ENCODE data around the gene CASKIN1.

Gene CASKIN1

DNA sequence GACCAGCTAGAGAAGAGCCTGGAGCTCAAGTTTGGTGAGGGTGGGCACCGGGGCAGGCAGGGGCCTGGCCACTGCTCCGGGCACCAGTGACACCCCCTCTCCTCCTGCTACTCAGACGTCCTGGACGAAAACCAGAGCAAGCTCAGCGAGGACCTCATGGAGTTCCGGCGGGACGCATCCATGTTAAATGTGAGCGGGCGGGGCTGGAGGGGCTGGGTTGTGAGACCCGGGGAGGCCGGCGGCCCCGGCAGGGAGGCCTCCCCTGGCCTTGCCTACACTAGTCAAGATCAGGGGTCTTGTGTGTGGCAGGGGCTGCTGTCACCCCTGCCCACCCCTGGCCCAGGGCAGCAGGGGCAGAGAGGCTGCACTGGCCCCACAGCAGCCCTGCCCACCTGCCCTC, 23.0 kb downstream of the CASKIN1 start:
- DNase-seq: no peak

DNA sequence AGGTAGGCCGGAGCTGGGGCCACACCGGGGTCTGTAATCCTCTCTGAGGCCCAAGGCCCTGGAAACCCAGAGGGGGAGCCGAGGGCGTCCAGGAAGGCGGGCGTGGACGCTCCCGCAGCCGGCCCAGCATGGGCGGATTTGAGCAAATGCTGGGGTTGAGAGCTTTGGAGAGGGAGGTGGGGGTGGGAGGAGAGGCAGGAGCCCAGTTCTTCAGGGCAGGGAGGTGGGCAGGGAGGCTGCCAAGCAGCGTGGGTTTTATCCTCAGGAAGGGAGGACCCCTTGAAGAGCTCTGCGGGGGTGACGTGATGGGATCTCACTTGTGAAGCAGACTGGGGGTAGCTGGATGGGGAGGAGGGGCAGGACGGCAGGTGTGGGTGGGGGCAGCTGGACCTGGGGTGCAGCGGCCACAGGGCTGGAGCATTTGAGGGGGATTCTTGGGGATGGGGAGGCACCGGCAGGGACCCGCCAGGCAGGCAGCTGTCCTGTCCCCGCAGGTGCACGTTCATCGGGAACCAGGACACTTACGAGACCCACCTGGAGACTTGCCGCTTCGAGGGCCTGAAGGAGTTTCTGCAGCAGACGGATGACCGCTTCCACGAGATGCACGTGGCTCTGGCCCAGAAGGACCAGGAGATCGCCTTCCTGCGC, 23.6 kb downstream of the CASKIN1 start:
- DNase-seq: no peak

DNA sequence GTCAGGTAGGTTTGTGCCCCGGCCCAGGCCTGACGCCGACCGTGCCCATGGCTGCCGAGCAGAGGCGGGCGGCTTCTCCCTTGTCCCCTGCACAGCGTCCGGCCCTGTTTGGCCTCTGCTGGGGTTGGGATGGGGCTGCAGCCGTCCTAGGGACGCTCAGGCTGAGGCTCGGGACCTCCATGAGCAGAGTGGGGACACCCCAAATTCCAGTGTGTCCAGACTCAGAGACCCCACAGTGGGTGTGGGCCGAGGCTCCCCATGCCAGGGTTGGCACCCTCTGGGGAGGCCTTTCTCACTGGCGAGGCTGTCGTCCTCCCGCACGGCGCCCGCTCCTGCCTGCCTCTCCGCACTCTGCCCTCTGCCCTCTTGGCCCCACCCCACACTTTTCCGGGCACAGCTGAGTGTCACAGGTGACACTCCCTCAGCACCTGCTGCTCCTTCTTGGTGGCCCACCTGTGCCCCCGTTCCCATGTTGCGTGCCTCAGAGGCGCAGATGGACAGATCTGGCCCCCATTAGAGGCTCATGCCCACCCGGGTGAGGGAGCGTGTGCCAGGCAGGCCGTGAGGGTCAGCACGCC, 24.7 kb downstream of the CASKIN1 start:
- no peak for DNase-seq

DNA sequence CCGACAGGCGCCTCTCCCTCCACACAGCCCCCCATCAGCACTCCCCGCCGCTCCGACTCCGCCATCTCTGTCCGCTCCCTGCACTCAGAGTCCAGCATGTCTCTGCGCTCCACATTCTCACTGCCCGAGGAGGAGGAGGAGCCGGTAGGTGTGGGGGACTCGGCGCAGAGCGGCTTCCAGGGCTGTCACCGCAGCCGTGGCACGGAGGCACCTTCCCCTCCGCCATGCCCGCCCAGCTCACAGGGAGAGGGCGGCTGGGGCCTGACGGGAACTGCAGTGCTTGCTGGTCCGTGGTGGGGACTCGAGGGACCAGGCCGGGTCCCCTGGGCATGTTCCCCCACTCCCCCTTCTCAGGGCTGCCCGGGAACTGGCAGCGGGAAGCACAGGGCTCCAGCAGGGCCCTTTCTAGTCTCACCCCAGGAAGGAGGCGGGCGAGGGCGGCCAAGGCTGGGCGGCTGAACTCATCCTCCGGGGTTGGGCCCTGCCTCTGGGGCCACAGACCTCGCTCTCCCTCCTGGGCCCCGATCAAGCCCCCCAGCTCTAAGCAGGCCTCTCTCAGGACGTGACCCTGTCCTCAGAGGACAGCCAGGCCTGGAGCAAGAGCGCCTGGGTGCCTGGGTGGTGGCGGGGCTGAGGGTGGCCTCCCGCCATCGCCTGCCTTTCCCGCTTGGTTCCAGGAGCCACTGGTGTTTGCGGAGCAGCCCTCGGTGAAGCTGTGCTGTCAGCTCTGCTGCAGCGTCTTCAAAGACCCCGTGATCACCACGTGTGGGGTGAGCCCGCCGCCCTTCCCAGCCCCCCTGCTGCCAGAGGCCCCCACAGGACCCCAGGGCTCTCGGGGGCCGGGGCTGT, 25.6 kb downstream of the CASKIN1 start:
- no peak for DNase-seq

DNA sequence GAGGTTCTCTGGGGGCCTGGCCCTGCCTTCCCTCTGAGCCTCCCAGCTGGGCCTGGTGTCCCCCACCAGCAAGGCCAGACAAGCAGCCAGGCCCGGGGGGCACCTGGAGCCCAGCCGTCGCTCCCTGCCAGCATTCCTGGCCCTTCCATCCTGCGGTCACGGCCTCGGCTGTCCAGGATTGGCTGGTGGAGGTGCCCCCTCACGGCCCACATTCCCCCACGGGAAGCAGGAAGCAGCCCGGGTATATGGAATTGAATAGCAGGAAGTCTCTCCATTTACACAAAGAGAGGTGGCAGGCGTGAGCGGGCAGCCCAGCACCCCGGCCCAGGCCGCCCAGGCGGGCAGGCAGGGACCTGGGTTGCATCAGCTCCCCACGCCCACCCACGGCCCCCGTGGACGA, 26.3 kb downstream of the CASKIN1 start:
- DNase-seq: no peak

DNA sequence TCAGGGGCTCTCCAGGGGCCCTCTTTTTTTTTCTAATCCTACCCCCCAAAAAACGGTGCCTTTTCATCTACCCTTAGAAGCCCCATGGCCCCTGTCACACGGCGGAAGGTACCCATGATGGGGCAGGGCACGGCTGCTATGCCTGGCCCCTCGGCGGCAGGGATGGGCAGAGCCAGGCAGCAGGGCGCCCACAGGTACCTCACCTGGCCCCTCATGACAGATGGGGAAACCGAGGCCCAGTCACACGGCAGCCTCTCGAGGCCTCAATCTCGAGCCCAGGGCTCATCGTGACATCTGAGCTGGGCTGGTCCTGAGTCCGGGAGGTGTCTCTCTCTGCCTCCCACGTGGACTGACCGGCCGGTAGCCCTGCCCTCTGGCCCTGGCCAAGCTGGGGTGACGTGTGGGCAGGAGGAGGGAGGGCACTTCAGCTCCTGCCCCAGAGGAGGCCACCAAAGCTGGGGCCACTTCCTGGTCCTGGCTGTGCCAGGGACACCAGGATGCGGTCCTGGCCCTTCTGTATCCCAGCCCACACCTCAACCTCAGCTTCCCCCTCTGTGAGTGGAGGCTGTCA, 29.3 kb downstream of the CASKIN1 start:
- DNase-seq: no peak

DNA sequence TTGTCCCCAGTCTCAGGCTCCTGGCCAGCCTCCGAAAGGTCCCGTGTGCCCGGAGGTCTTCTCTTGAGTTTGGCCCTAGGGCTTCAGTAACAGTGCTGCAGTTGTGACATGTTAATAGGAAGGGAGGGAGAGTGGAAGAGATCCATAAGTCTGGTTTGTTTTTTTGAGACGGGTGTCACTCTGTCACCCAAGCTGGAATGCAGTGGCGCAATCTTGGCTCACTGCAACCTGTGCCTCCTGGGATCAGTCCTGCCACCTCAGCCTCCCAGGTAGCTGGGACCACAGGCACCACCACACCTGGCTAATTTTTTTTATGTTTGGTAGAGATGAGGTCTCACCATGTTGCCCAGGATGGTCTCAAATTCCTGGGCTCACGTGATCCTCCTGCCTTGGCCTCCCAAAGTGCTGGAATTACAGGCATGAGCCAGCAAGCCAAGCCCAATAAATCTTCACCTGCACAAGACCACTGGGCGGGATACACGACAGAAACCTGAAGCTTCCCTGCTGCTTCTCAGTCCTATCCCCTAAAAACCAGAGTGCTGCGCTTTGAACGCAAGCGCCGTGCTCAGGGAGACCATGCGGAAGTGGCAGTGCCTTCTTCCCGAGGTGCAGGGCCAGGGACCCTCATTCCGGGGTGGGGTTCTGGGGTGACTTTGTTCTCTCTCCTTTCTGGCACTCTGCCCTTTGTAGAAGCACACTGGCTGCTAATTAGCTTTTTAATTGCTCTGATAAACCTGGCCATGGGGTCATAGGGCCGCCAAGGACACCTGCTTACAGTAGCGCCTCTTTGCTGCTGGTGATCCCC, 29.9 kb downstream of the CASKIN1 start:
- DNase-seq: no peak

DNA sequence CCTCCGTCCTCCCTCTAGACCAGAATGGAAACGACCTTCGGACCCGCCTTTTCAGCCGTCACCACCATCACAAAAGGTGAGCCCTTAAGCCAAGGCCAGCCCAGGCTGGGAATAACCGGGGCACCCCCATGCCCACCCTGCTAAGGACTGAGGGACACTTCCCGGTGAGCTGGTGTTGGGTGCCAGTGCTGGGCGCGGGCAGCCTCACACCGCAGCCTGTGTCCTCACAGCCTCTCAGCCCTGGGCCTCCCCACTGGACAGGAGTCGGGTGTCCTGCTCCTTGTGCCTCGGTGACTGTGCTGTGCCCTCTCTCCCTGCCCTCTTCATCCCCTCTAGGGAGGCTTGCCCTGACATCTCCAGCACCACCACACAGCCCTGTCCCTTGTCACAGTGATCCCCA, 30.5 kb downstream of the CASKIN1 start:
- DNase-seq: no peak

DNA sequence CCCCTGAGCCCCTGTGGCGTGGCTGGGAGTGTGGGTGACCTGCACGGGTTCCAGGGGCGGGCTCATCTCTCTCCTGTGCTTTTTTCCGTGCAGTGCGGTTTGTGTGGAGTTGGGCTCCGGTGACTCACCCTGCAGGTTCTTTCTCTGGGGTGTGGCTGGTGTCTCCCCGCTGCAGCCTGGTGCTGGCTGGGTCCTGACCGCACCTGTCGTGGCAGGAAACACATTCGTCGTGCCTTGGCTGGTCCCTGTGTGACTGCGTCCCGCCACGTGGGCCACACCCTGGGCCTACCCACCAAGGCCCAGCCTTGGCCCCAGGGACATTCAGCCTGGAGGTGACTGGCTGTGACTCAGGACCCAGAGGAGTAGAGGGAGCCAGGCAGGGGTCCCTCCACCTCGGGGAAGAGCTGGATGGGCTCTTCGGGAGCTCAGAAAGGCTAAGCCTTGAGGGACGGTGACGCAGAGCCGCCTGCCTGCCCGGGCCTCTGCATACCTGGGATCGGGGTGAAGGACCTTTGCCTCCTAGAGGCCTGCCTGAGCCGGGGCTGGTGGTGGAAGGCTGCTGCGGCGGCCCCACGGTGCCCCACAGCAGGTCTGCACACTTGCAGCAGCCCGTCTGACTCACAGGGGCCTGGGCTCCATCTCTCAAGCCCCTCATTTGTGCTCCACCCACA, 33.1 kb downstream of the CASKIN1 start:
- no peak for DNase-seq

DNA sequence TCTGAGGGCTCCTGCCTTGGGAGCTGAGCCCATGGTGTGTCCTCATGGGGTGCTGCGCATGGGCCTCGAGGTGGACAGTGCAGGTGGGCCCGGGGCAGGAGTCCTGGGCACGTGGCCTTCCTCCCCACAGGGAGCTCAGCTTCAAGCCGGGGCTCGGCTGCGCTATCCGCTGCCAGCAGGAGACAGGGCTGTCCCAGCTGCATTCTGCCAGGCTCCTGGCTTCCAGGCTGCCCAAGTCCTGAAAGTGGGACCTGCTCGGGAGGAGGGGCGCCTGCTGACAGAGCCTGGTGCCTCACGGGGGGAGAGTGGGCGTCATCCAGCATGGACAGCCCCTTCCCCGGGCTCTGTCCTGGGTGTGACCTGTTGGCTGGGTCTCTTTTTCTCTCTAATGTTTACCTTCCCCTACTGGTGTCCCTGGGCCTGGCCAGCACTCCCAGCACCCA, 33.7 kb downstream of the CASKIN1 start:
- no peak for DNase-seq

DNA sequence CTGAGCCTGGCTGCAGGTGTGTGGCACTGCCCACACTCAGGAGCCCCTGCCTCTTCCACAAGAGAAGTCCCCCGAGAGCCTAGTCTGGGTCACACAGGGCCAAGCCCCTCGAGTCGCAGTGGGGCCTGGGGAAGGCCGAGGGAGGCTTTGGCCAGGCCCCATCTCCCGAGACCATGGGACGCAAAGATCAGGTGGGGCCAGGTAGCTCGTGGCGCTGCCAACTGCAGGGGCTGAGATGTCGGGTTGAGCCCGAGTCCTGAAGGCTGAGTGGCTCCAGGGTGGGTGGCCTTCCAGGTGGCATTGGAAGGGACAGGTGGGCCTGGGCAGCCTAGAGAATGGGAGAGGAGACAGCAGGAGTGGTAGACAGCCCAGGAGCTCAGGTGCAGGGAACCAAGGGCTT, 34.5 kb downstream of the CASKIN1 start:
- DNase-seq: no peak

DNA sequence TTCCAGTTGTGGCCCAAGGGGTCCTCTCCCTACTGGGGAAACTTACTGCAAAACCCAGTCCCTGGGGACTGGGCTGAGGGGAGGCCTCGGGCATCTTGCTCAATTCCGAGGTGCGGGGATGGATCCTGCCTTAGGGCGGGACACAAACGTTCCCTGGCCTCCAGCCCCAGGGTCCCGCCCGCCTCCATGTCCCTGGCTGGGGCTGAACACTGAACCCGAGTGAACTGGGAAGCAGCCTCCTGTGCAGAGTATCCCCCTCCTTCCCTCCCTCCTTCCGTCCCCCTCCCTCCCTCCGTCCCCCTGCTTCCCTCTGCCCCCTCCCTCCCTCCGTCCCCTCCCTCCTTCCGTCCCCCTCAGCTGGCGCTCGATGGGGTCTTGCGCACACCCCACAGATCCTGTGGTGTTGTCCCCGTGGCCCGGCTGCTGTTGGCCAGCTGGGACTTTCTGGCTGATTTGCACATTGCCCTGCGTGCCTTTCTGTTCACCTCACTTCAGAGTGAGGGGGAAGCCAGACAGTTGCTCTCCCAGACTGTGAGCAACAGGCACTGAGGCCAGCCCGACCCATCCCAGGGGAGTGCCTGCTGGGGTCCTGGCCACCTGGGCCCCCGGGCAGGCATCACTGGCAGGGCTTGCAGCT, 35.4 kb downstream of the CASKIN1 start:
- DNase-seq: no peak

DNA sequence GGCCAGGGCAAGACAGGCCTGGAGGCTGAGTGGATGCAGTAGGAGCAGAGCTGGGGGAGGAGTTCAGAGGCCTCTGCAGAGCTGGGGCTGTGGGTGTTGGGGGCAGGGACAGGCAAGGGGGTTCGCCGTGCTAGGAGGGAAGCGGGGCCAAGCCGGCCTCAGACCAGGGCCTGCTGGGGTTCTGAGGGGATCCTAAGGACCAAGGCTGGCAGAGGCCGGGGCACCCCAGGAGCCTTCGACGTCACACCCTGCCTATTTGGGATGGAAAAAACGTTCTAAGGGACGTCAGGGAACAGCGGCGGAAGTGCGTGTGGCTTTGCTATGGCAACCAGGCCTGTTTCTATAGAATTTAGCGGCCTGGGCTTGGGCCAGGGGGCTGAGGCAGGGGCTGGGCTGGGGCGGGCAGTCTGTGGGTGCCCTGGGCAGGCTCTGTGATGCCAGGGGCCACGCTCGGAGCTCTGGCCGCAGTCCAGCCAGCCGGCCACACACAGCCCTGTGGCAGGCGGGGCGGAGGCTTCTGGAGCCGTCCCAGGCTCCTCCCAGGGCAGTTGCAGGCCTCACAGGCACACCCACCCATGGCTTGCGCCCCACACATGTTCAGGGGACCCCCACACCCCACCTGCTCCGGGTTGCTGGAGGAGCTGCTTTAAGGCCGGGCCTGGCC, 37.1 kb downstream of the CASKIN1 start:
- DNase-seq: no peak

DNA sequence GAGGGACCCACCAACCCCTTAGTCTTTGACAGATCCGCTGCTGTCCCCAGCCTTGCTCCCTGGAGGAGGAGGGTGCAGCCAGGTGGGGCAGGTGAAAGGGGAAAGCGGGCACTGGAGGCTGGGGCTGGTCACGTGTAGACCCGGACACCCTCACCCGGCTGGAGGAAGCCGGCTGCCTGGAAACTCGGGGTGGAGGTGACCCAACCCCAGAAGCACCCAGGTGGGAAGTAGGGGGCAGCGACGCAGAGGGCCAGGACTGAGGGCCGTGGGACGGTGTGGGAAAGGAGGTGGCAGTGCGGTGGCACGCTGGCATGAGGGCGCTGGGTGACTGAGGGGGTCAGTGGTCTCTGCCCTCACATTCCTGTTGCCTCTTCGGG, 38.2 kb downstream of the CASKIN1 start:
- no peak for DNase-seq

DNA sequence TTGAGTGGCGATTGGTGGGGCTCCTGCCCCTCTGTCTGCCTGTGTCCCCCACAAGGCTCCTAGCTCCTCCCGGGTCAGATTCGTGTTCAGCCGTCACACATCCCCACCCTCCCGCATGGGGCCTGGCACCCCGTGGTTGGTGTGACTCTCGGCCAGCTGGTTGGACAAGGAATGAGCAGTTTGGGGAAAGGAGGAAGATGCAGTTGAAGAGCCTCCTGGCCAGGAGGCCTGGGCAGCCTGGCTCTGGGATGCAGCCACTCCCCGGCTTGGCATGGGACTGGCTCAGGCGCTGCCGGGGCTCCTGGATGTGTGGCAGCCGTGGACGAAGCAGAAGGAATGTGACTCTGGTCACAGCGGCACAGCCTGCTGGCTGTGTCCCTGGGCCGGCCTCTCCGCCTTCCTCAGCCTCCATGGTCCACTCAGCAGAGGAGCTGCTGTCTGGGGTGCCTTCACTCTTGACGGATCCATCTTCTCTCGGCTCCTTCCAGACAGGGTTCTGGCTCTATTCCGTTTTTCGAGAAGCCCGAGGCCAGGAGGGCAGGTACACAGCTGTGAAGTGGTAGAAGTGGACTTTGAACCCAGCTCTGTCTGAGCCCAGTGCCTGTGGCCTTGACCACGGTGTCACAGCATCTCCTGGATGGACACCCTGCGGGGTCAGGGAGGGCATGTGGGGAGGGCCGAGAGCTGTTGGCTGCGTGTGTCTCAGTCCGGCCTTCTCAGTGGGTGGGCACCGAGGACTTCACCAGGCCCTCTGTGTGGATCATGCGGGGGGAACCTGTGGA, 38.7 kb downstream of the CASKIN1 start:
- DNase-seq: no peak

DNA sequence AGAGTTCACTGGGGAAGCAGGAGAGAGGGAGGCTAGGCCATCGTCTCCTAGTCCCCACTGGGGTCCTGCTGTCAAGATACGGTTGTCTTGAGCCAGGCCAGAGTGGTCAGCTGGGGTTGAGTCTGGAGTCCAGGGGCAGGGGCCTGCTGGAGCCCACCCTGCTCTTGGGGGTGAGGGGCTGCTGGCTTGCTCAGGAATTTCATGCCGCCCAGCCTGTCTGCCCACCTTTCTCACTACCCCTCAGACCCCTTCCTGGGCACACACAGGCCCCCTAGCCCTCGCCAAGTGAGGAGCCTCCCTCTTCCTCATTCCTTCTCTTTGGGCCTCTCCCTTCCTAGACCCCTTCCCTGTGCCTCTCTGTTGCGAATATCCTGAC, 39.6 kb downstream of the CASKIN1 start:
- no peak for DNase-seq

DNA sequence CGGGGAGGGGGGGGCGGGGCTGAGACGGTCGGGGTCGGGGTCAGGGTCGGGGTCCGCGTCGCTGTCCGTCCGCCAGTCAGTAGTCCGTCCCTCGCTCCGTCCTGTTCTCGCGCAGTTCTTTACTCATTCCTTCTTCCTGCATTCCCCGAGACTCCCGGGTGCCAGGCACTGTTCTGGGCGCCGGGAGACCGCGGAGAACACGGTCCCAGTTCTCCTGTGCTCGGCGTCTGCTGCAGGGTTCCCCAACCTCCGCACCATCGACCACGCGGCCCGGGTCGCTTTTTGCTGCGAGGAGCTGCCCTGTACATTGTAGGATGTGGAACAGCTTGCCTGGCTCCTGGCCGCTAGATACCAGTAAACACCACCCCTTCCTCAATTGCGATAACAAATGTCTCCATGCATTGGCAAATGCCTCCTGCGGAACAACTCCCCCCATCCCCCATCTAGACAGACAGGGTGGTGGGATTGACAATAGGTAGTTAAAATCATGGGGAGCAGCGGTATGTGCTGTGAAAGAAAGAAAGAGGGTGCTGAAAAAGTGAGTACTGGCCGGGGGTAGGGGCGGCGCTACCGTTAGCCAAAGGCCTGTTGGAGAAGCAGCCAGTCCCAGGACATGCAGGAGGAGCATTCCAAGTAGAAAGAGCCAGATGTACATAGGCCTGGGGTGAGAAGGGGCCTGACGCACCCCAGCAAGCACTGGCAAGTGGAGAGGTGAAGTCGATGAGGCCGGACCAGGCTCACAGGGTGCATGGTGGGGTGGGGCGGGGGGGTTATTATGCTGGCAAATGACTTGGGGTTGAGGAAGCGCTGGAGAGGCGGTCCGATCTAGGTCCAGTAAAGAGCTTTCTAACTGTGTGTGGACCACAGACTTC, 40.2 kb downstream of the CASKIN1 start:
- DNase-seq: peak; percentile 46

DNA sequence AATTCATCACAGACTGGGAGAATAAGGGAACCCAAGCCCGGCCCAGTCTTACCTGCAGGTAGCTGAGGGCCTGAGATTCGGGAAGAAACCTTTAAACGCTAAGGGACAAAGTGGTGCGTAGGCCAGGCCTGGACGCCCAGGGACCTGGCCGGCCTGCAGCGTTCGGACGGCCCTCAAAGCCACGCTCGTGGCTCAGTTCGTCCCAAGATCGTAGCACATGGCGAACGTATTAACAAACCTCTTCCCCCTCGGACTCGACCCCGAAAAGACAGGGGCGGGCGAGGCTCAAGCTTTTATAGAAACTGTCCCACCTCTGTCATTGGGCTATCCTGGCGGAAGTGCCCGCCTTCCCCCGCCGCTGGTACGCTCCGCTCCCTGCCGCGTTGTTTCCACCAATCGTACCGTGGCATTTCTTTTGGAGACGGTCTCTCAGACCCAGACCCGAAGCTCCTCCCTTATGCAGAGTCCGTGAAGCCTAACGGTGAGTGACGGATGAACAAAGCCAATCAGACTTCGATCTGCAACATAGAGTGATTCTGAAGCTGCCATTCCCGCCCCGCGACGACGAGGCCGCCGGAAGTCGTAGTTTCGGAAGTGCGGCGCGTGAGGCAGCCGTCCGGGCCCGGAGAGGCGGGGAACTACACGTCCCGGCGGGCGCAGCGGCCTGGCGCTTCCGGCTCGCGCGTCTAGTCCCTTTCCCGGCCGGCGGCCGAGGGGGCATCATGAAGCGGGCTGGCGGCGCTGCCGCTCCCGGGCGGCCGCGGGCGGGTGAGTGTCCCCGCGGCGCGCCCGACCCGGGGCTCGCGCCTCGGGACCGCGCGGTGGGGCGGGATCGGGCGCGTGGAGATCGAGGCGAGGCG, 41.1 kb downstream of the CASKIN1 start, which contains the start of gene TRAF7:
Gene TRAF7 (plus strand): TSS at position 692 of the 860 bp plus-strand sequence. CDS start 8,139 bp downstream, outside the sequence.
- peak; percentile 99 for DNase-seq

Data from retina (tissue), 1 donor.